PC-3 (cell line): ENCODE results near the gene TBXA2R.

Source experiments
- CTCF ChIP-seq: fragments of 300-600 bp; sonication (generic); conservative IDR thresholded peaks from 2 replicates; pipeline ENCODE4 v1.5.1; 2017; ENCODE audit warnings: antibody characterized with exemption, low read depth, mild to moderate bottlenecking, low read length
- EZH2 ChIP-seq: fragments of 300-600 bp; sonication (generic); IDR thresholded peaks from one replicate; pipeline ENCODE4 v1.6.1; 2017; ENCODE audit warnings: antibody characterized with exemption, mild to moderate bottlenecking, low read length; ENCODE audit not compliant: unreplicated experiment
- EZH2phosphoT487 ChIP-seq: fragments of 300-600 bp; sonication (generic); IDR thresholded peaks from 2 replicates; pipeline ENCODE4 v1.6.1; 2018; ENCODE audit warnings: mild to moderate bottlenecking, antibody characterized with exemption, low read length, borderline replicate concordance

- TF ChIP-seq CTCF (no peak), EZH2phosphoT487 (no peak), EZH2 (no peak)
Observed at GRCh38 chr19:3626473-3627350, 20.0 kb upstream of the TBXA2R start, which contains the start of gene CACTIN.
